GM18868 (cell line): ENCODE measurements around the gene OTUD5.
A peak's percentile ranks its signal among the peaks of the same experiment; 100 is the strongest.
"Not testable (repeated sequence)": the region's sequence is repeated elsewhere in the genome, so short reads cannot be mapped to it uniquely, and the experiment has no call there.

ENCODE experiments used
- ATAC-seq: cut with Tn5 transposase; IDR thresholded peaks from one replicate; pipeline ENCODE4 v1.9.1; 2021; ENCODE audit warnings: mild to moderate bottlenecking, moderate library complexity; ENCODE audit not compliant: unreplicated experiment

The OTUD5 gene

GRCh38 chrX:48957477-48957826 lies at the start of gene OTUD5:
OTUD5 (minus strand) TSS chrX:48957607; CDS start chrX:48957570, 37 bp downstream.
- peak; percentile 47 for ATAC-seq

GRCh38 chrX:49003696-49004095 lies 46.3 kb upstream of the OTUD5 start:
- no peak for ATAC-seq

GRCh38 chrX:49002091-49002935 lies 44.9 kb upstream of the OTUD5 start, which contains the start of gene GRIPAP1:
GRIPAP1 (minus strand) TSS chrX:49002264; CDS start chrX:49002229, 35 bp downstream.
- ATAC-seq: peak; percentile 86

- peak; percentile 30 for ATAC-seq
These were observed 44.2 kb upstream of the OTUD5 start for GRCh38 chrX:49001521-49002090.

GRCh38 chrX:49000636-49001035 lies 43.2 kb upstream of the OTUD5 start:
- no peak for ATAC-seq

- ATAC-seq: no peak
These were observed 41.6 kb upstream of the OTUD5 start for GRCh38 chrX:48999030-48999429.

- ATAC-seq: no peak
These were observed 41.0 kb upstream of the OTUD5 start for GRCh38 chrX:48998391-48998790.

- no peak for ATAC-seq
These were observed 40.5 kb upstream of the OTUD5 start for GRCh38 chrX:48997865-48998264.

- no peak for ATAC-seq
These were observed 40.0 kb upstream of the OTUD5 start for GRCh38 chrX:48997455-48997854.

GRCh38 chrX:48996969-48997368 lies 39.6 kb upstream of the OTUD5 start:
- no peak for ATAC-seq

- no peak for ATAC-seq
These were observed 34.9 kb upstream of the OTUD5 start for GRCh38 chrX:48992341-48992740.

GRCh38 chrX:48989483-48989882 lies 32.1 kb upstream of the OTUD5 start:
- no peak for ATAC-seq

- ATAC-seq: no peak
These were observed 26.5 kb upstream of the OTUD5 start for GRCh38 chrX:48983896-48984295.

GRCh38 chrX:48983081-48983480 lies 25.7 kb upstream of the OTUD5 start:
- no peak for ATAC-seq

- no peak for ATAC-seq
These were observed 23.8 kb upstream of the OTUD5 start for GRCh38 chrX:48981178-48981577.

- ATAC-seq: not testable (repeated sequence)
These were observed 22.9 kb upstream of the OTUD5 start for GRCh38 chrX:48980341-48980740.

- no peak for ATAC-seq
These were observed 20.8 kb upstream of the OTUD5 start for GRCh38 chrX:48978226-48978625.

- no peak for ATAC-seq
These were observed 18.7 kb upstream of the OTUD5 start for GRCh38 chrX:48976086-48976485.

GRCh38 chrX:48975541-48975940 lies 18.1 kb upstream of the OTUD5 start:
- ATAC-seq: no peak

GRCh38 chrX:48975041-48975440 lies 17.6 kb upstream of the OTUD5 start:
- no peak for ATAC-seq

- no peak for ATAC-seq
These were observed 17.2 kb upstream of the OTUD5 start for GRCh38 chrX:48974574-48974973.

GRCh38 chrX:48974033-48974432 lies 16.6 kb upstream of the OTUD5 start:
- no peak for ATAC-seq
